Thyroid gland (tissue), 4 donors: ENCODE data around the gene MAML3.

Experiments
- POLR2A ChIP-seq, 2 donors: fragments of 450-650 bp; IDR thresholded peaks; one replicate each; pipeline ENCODE4 v1.6.1; 2017; ENCODE audit warnings: antibody characterized with exemption in 2 of 2, mild to moderate bottlenecking in 2 of 2, moderate library complexity in 1 of 2
- TF ChIP-seq, protein P1 (sequence below), 6 experiments: fragments of 200-600 bp in 3 of 6; fragments of 450-650 bp in 3 of 6; sonication (generic) in 3 of 6; IDR thresholded peaks; one replicate each; pipeline ENCODE4 v1.5.1; 2016 to 2019; ENCODE audit warnings: antibody characterized with exemption in 6 of 6, mild to moderate bottlenecking in 2 of 6, inconsistent platforms in 1 of 6, moderate library complexity in 1 of 6

DNA sequence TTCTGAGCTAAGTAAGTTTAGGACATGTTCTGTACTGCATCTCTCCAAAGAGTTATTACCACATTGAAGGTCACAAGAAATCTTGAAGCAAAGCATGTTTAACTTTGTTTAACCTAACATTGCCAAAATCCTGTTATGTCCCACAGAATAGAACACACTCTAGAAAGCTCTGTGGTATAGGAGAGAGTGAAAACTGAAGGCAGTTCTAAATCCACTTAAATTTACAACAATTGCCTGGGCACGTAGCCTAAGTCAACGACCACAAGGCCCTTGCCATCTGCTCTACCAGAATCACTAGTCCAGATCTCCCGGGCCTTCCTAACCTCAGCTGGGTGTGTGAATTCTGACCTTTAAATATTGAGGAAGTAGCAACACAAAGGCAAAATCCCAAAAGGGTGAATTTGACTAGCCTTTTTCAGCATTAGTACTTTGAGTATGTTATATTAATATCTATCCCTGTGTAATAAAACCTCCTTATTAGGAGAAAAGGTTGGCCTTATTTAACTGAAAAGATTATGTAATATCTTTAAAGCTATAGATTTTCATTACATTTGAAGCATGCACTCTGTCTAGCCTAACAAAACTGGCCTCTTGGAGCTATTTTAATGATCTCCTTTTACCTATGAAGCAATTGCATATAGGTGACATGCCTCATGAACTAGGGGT, 4.5 kb upstream of the MAML3 start:
- no peak for TF ChIP-seq POLR2A (IDR thresholded peaks at IDR 0.05)
- TF ChIP-seq, protein P1, sequence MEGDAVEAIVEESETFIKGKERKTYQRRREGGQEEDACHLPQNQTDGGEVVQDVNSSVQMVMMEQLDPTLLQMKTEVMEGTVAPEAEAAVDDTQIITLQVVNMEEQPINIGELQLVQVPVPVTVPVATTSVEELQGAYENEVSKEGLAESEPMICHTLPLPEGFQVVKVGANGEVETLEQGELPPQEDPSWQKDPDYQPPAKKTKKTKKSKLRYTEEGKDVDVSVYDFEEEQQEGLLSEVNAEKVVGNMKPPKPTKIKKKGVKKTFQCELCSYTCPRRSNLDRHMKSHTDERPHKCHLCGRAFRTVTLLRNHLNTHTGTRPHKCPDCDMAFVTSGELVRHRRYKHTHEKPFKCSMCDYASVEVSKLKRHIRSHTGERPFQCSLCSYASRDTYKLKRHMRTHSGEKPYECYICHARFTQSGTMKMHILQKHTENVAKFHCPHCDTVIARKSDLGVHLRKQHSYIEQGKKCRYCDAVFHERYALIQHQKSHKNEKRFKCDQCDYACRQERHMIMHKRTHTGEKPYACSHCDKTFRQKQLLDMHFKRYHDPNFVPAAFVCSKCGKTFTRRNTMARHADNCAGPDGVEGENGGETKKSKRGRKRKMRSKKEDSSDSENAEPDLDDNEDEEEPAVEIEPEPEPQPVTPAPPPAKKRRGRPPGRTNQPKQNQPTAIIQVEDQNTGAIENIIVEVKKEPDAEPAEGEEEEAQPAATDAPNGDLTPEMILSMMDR (IDR thresholded peaks at IDR 0.05), result no peak
